GM18951 (cell line): ENCODE measurements around the gene SKA1.
"Not testable (repeated sequence)": the region's sequence is repeated elsewhere in the genome, so short reads cannot be mapped to it uniquely, and the experiment has no call there.

Experiments used
- POLR2A ChIP-seq: IDR thresholded peaks from 4 replicates; pipeline ENCODE4 v1.6.1; 2011; ENCODE audit warnings: mild to moderate bottlenecking; ENCODE audit not compliant: insufficient read length, insufficient read depth; ENCODE audit errors: extremely low read depth
- in situ Hi-C: fragments of 300-500 bp; cut with MboI; formaldehyde crosslinking; loops from one replicate; pipeline ENCODE4 v1.12.0; 2022; ENCODE audit warnings: low sequenced_read_pairs, mixed read lengths, inconsistent platforms; ENCODE audit not compliant: unreplicated experiment

The SKA1 gene

DNA sequence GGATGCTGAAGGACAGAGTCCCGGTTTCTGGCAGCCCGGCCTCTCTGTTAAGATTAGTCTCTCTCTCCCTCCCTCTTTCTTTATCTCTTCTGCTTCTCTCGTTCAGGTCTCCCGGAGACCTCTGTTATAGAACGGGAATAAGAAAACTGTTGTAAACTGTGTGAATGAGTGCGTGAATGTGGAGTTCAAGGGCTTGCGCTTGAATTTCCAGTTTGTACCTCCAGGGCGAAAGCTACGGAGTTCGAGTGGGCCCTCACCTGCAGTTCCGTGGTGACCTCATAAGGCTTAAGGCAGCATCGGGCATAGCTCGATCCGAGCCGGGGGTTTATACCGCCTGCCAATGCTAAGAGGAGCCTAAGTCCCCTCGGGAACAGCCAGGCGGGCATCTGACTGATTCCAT is 26.4 kb downstream of the SKA1 start:
- in situ Hi-C loops, result no loop called here
- TF ChIP-seq POLR2A, result no peak

DNA sequence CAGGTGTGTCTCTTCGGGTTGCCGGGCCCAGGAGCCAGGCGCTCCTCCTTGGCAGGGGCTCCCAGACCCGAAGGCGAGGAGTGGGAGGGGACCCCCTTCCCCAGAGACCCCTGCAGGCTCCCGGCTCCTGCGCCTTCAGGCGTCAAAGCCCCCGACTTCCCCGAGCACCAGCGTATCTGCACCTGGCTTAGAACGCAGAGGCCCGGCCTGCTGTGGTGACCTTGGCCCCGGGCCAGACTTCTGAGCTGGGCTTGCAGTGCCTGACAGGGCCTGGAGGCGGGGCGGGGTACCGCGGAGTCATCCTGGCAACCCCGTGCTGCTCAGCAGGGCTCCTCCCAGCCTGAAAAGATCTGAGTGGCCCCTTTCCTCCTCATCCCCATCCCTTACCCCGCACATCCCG is 27.0 kb downstream of the SKA1 start:
- TF ChIP-seq POLR2A, result no peak
- in situ Hi-C loops, result no loop called here

DNA sequence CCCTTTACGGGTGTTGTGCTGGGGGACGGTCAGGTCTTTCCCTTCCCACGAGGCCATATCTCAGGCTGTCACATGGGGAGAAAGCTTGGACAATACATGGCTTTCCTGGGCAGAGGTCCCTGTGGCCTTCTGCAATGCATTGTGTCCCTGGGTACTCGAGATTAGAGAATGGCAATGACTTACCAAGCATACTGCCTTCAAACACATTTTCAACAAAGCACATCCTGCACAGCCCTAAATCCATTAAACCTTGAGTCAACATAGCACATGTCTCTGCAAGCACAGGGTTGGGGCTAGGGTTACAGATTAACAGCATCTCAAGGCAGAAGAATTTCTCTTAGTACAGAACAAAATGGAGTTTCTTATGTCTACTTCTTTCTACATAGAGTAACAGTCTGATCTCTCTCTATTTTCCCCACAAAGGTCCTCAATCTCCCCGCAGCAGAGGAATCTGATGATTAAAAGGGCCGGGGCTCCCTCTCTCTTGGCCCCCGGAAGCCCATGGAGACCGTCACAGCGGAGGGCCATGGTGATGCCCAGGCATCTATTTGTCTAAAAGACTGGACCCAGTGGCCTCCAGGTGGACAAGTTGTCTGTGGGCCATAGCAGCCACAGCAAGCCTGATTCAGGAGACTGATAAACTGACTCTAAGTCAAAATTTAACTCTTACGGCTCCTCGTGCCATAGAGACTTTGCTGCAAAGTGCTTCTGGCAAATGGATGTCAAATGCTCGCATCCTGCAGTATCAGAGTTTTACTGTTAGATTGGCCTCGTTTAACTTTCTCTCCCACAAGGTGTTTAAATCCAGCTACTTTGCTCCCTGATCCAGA is 30.1 kb downstream of the SKA1 start:
- in situ Hi-C loops, result not testable (repeated sequence)

DNA sequence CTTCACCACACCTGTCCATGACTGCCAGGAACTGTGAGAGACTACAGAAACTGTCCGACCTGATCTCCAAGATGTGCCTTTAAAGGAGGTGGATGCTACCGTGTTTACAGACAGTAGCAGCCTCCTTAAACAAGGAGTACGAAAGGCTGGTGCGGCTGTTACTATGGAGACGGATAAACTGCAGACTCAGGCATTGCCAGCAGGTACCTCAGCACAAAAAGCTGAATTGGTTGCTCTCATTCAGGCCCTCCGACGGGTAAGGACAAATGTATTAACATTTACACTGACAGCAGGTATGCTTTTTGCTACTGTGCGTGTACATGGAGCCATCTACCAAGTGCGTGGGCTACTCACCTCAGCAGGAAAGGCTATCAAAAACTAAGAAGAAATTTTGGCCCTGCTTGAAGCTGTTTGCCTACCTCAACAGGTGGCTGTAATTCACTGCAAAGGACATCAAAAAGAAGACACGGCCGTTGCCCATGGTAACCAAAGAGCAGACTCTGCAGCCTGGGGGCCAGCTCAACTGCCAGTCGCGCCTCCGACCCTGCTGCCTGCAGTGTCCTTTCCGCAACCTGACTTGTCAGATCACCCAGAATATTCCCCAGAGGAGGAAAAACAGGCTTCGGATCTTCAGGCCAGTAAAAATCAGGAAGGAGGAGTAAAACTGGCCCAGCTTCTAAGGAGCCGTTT is 30.9 kb downstream of the SKA1 start:
- TF ChIP-seq POLR2A, result no peak
- in situ Hi-C loops, result no loop called here

DNA sequence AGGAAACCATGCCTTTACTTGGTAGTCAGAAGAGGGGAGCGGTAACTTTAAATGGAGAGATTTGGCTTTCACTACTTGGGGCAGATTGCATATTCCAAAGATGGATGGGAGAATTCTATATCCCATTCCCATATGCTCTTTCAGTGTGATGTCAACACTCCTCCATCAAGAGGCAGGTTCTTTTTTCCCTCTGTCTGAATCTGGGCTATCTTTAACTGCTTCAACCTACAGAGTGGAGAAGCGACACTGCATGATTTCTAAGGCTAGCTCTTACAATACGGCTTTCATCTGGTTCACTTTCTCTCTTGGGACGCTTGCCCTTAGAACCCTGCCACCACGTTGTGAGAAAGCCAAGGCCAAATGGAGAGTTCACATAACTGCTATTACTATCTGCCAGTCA is 34.4 kb downstream of the SKA1 start:
- in situ Hi-C loops, result no loop called here
- TF ChIP-seq POLR2A, result no peak

DNA sequence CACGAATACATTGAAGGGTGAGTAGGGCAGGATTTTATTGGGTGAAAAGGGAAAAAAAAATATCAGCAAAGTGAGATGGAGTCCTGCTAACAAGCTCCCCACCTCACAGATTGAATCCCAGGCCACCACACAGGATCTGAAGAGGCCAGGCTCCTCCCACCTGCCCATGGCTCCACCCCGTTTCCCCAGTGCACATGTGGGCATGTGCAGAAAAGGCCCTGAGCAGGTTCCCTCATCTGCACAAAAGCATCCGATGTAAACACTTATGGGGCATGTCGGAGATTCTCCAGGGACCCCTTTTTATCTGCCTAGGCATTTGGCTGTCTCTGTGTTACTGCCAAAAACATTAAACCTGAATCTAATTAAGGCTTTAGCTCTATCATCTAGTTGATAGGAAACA is 35.2 kb downstream of the SKA1 start:
- in situ Hi-C loops, result no loop called here

DNA sequence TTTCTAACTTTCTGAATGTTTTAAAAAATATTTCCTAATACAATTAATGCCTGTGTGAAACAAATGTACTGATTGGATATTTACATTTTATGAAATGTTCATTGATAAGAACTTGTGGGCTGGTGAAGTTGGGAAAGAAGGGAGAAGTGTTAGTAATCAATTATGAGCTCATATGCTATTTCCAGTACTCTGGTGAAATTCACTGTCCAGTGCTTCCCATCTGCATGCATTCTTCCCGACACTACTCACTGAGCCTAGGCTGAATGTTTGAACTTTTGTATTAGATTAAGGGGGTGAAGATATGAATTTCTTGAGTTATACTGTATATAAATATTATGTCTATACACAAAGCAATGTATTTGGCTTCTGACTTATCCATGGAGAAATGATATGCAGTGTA is 36.0 kb downstream of the SKA1 start:
- in situ Hi-C loops, result no loop called here

More for the DNA sequence above, 35.2 kb downstream of the SKA1 start:
- TF ChIP-seq POLR2A, result no peak

DNA sequence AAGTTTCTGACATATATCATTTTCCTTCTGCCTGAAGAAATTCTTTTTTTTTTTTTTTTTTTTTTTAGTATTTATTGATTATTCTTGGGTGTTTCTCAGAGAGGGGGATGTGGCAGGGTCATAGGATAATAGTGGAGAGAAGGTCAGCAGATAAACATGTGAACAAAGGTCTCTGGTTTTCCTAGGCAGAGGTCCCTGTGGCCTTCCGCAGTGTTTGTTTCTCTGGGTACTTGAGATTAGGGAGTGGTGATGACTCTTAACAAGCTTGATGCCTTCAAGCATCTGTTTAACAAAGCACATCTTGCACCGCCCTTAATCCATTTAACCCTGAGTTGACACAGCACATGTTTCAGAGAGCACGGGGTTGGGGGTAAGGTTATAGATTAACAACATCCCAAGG is 42.0 kb downstream of the SKA1 start:
- in situ Hi-C loops, result not testable (repeated sequence)

More for the DNA sequence above, 36.0 kb downstream of the SKA1 start:
- no peak for TF ChIP-seq POLR2A

DNA sequence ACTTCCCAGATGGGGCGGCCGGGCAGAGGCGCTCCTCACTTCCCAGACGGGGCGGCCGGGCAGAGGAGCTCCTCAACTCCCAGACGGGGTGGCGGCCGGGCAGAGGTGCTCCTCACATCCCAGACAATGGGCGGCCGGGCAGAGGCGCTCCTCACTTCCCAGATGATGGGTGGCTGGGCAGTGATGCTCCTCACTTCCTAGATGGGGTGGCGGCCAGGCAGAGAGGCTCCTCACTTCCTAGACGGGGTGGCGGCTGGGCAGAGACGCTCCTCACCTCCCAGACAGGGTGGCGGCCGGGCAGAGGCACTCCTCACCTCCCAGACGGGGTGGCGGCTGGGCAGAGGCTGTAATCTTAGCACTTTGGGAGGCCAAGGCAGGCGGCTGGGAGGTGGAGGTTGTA is 42.9 kb downstream of the SKA1 start:
- in situ Hi-C loops, result not testable (repeated sequence)

DNA sequence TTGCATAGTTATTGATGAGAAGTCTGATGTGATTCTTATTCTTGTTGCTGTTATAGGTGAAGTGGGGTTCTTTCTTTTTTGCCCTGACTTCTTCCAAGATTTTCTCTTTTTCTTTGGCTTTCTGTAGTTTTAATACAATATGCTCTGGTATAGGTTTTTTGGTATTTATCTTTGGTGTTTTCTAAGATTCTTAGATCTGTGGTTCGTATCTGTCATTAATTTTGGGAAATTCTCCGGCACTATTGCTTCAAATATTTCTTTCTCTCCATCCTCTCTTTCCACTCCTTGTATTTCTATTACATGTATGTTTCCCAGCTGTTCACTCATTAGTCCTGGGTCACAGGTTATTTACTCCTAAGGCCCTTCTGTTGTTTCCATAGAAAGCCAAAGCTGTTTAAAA is 43.8 kb downstream of the SKA1 start:
- in situ Hi-C loops, result no loop called here

DNA sequence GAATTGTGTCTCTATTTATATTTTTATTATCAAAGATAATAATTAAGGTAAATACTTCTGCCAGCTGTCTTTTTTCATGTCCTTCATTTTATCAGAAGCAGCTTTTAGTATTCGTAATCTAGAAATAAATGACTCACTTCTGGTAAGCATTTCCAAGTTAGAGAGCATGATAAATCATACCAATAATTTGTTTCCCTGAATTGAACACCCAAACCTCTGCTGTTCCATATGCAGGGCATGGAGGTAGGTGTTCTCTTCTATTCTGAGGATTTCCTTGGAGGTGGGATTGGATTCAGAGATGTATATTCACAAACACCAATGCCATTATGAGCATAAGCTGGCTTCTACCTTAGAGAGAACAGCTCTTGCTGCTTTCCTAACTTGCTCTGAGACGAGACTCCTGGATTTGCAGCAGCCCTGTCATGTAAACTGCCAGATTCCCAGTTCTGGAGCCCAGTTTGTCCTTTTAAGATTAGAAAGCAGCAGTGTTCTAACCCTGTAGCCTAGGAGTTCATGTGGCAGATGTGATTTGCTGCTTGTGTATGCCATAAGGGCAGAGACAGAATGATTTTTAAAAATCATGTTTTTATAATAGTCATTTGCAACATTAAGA is 47.5 kb downstream of the SKA1 start:
- in situ Hi-C loops, result no loop called here
- no peak for TF ChIP-seq POLR2A

More for the DNA sequence above, 43.8 kb downstream of the SKA1 start:
- TF ChIP-seq POLR2A, result no peak

DNA sequence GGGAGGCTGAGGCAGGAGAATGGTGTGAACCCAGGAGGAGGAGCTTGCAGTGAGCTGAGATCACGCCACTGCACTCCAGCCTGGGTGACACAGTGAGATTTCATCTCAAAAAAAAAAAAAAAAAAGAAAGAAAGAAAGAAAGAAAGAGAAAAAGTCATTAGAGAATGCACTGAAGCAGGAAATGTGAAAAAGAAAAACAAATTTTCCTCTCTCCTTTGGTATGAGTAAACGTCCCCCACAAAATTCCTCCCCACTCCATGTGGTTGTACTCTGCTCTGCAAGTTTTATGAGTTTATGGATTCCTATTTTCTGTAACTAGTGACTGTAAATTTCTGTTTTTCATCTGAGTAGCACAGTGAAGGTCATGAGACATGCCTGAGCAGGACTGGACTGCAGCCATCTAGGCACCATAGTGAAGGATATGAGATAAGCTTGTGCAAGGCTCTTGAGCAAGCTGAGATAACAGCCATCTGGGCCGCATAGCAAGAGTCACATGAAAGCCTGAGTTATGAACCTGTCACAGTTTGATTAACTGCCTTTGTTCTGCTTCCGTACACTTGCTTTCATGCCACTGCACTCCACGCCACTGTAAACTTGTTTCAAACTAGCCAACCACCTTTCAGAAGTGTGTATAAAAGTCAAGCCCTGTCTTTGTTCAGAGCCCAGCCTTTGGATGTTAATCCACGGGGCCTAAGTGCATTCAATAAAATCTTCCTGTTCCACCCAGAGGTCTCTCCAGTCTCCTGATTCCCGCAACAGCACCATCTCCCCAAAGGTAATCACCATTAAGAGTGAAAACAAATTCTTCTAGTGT is 50.2 kb downstream of the SKA1 start:
- in situ Hi-C loops, result no loop called here

DNA sequence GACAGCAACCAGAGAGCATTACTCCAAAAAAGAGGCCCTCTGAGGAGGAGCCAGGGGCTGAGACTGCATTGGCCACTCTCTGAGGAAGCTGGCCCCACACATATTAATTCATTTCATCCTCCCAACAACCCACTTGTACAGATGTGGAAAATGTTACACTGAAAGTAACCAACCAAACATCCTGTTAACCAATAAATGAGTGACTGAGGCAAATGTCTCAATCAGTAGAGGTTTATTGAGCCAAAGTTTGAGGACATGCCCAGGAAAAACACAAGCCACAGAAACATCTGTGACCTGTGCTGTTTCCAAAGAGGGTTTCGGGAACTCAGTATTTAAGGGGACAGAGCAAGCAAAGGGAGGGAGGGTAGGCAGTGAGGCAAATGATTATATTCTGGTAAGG is 53.0 kb downstream of the SKA1 start:
- no peak for TF ChIP-seq POLR2A
- in situ Hi-C loops, result no loop called here

More for the DNA sequence above, 50.2 kb downstream of the SKA1 start:
- no peak for TF ChIP-seq POLR2A

DNA sequence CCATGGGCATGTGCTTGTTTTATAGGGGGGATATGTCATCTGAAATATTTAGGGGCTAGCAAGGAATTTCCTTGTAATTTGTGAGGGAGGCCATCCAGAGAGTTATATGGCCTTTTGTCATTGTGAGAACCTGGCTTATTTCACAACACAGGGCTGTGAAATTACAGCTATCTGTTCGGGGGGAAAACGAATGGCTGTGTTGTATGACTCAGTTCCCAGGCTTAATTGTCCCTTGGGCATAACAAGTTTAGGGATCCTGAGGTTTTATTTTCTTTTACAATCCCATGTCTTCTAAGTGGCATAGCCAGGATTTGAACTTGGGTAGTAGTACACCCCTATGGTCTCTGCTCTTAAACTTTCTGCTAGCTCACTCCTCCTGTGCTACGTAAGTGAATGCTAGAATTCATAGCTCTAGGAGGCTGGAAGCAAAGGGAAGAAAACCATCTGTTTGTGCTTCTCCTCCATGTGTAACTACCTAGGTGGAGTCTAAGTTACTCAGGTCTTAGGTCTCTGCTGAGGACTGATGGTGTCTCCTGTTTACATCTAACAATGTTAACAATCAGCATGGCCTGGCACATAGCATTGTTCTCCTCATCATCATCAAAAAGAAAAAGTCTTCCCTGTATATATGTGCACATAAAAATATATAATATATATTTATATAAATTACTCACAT is 53.8 kb downstream of the SKA1 start:
- in situ Hi-C loops, result no loop called here
- TF ChIP-seq POLR2A, result no peak
